Smooth muscle cell (in vitro differentiated cells): ENCODE results near the gene TWIST2. TPM values are rescaled to one million over a fixed set of nuclear protein-coding genes. Genes with fewer than 3 reads are reported as not detected.

ENCODE experiments used
- DNase-seq: peaks from one replicate; lab custom pipeline; 2025; ENCODE audit not compliant: unreplicated experiment; lab: John Stamatoyannopoulos, UW
- H2AFZ ChIP-seq: fragments of 200-600 bp; sonication (generic); 2 replicates; pipeline ENCODE4 v1.6.0; 2016; ENCODE audit warnings: antibody characterized with exemption, low read depth, mild to moderate bottlenecking
- H3F3A ChIP-seq: fragments of 200-600 bp; sonication (generic); 2 replicates; pipeline ENCODE4 v1.6.0; 2017; ENCODE audit warnings: antibody characterized with exemption, low read depth
- H3K27ac ChIP-seq: fragments of 200-600 bp; sonication (generic); 2 replicates; pipeline ENCODE4 v1.5.1; 2016; ENCODE audit warnings: low read depth, mild to moderate bottlenecking
- H3K27me3 ChIP-seq: fragments of 200-600 bp; sonication (generic); 2 replicates; pipeline ENCODE4 v1.6.1; 2016; ENCODE audit warnings: low read depth, mild to moderate bottlenecking
- H3K36me3 ChIP-seq: fragments of 200-600 bp; sonication (generic); 2 replicates; pipeline ENCODE4 v1.5.1; 2016; ENCODE audit warnings: low read depth
- H3K4me1 ChIP-seq: fragments of 200-600 bp; sonication (generic); 2 replicates; pipeline ENCODE4 v1.5.1; 2016; ENCODE audit warnings: low read depth
- H3K4me2 ChIP-seq: fragments of 200-600 bp; sonication (generic); 2 replicates; pipeline ENCODE4 v1.6.0; 2016; ENCODE audit warnings: mild to moderate bottlenecking
- H3K4me3 ChIP-seq: fragments of 200-600 bp; sonication (generic); 2 replicates; pipeline ENCODE4 v1.5.1; 2016; ENCODE audit warnings: mild to moderate bottlenecking
- H3K79me2 ChIP-seq: fragments of 200-600 bp; sonication (generic); 2 replicates; pipeline ENCODE4 v1.6.0; 2016; ENCODE audit warnings: low read depth, mild to moderate bottlenecking
- H3K9ac ChIP-seq: fragments of 200-600 bp; sonication (generic); 2 replicates; pipeline ENCODE4 v1.6.0; 2016; ENCODE audit warnings: low read depth
- H3K9me3 ChIP-seq: fragments of 200-600 bp; sonication (generic); replicated peaks from 2 replicates; pipeline ENCODE4 v1.5.1; 2016; ENCODE audit warnings: low read depth
- H4K20me1 ChIP-seq: fragments of 200-600 bp; sonication (generic); 2 replicates; pipeline ENCODE4 v1.6.0; 2016; ENCODE audit warnings: low read depth
- CTCF ChIP-seq: fragments of 200-600 bp; sonication (generic); IDR thresholded peaks from 2 replicates; pipeline ENCODE4 v1.5.1; 2017; ENCODE audit warnings: borderline replicate concordance, mild to moderate bottlenecking, antibody characterized with exemption; ENCODE audit not compliant: insufficient read depth, poor library complexity, severe bottlenecking
- WGBS: methylation state at CpG from one replicate; pipeline ENCODE4 v1.1.7; 2016; ENCODE audit warnings: low lambda C conversion rate; 5-methylcytosine and 5-hydroxymethylcytosine counted together
- polyA plus RNA-seq: library from polyadenylated mRNA; unstranded; fragments of >200 nt; fragmentation: Nextera tagmentation; extraction: Ambion mirVana; gene quantifications from 2 replicates; pipeline ENCODE4 v1.2.1, GENCODE V29; 2016
- total RNA-seq: library from RNA; depleted of rRNA; stranded (reverse); fragments of >200 nt; gene quantifications from 2 replicates; pipeline ENCODE4 v1.2.3, GENCODE V29; 2014

Gene TWIST2
- total and polyA plus RNA-seq, 2 experiments from 2014 or later, result 1.0 to 2.4 TPM

GRCh38 chr2:238847419-238847801, 475 bp upstream of the TWIST2 start:
- DNase-seq, result no peak
- Histone ChIP-seq H3K4me2 (peak overlapping the region; percentile 91), H3K9ac (no peak overlapping the region), H3K27ac (no peak overlapping the region), H3K4me1 (peaks cover 5% of the 10 kb centered on the region), H3K36me3 (no peaks in the 10 kb centered on the region), H3K9me3 (no peaks in the 10 kb centered on the region), H3F3A (no peaks in the 10 kb centered on the region), H3K27me3 (peaks cover 93% of the 10 kb centered on the region), H3K4me3 (peak overlapping the region; percentile 61), H2AFZ (peak overlapping the region; percentile 77), H4K20me1 (no peaks in the 10 kb centered on the region), H3K79me2 (no peaks in the 10 kb centered on the region)
- no peak for TF ChIP-seq CTCF
- WGBS, result 19% methylated on average over 25 of the region's 30 CpGs

- peak overlapping the region; percentile 91 for H3K4me2 ChIP-seq
- no peak for TF ChIP-seq CTCF
- DNase-seq, result no peak
- H3K27me3 ChIP-seq, result peaks cover 84% of the 10 kb centered on the region
- H3F3A ChIP-seq, result no peaks in the 10 kb centered on the region
- WGBS, result 10% methylated on average over 13 of the region's 36 CpGs
- no peaks in the 10 kb centered on the region for H4K20me1 ChIP-seq
- no peak overlapping the region for H3K9ac ChIP-seq
- H3K4me3 ChIP-seq, result peak overlapping the region; percentile 61
- H3K9me3 ChIP-seq, result no peaks in the 10 kb centered on the region
- no peaks in the 10 kb centered on the region for H3K79me2 ChIP-seq
- H3K27ac ChIP-seq, result no peak overlapping the region
- H3K4me1 ChIP-seq, result peaks cover 5% of the 10 kb centered on the region
- H3K36me3 ChIP-seq, result no peaks in the 10 kb centered on the region
- H2AFZ ChIP-seq, result peak overlapping the region; percentile 82
Measured at GRCh38 chr2:238848691-238848975, 748 bp downstream of the TWIST2 start.

GRCh38 chr2:238848976-238849853, 1.3 kb downstream of the TWIST2 start:
- peaks cover 78% of the 10 kb centered on the region for H3K27me3 ChIP-seq
- TF ChIP-seq CTCF, result no peak
- H3K4me1 ChIP-seq, result peaks cover 5% of the 10 kb centered on the region
- H3K27ac ChIP-seq, result no peak overlapping the region
- no peaks in the 10 kb centered on the region for H4K20me1 ChIP-seq
- DNase-seq, result no peak
- peak overlapping the region; percentile 82 for H2AFZ ChIP-seq
- 8% methylated on average over 70 of the region's 70 CpGs for WGBS
- no peaks in the 10 kb centered on the region for H3K79me2 ChIP-seq
- H3K36me3 ChIP-seq, result no peaks in the 10 kb centered on the region
- no peaks in the 10 kb centered on the region for H3K9me3 ChIP-seq
- no peak overlapping the region for H3K9ac ChIP-seq
- H3F3A ChIP-seq, result no peaks in the 10 kb centered on the region
- peak overlapping the region; percentile 91 for H3K4me2 ChIP-seq
- H3K4me3 ChIP-seq, result peak overlapping the region; percentile 61

- peaks cover 69% of the 10 kb centered on the region for H3K27me3 ChIP-seq
- no peaks in the 10 kb centered on the region for H4K20me1 ChIP-seq
- WGBS, result 93% methylated on average over 2 of the region's 2 CpGs
- no peaks in the 10 kb centered on the region for H3F3A ChIP-seq
- no peaks in the 10 kb centered on the region for H3K79me2 ChIP-seq
- no peak overlapping the region for H3K9ac ChIP-seq
- H2AFZ ChIP-seq, result no peak overlapping the region
- H3K9me3 ChIP-seq, result no peaks in the 10 kb centered on the region
- H3K4me1 ChIP-seq, result peaks cover 5% of the 10 kb centered on the region
- H3K4me3 ChIP-seq, result peak overlapping the region; percentile 61
- H3K27ac ChIP-seq, result no peak overlapping the region
- no peak for TF ChIP-seq CTCF
- DNase-seq, result no peak
- no peak overlapping the region for H3K4me2 ChIP-seq
- H3K36me3 ChIP-seq, result no peaks in the 10 kb centered on the region
Measured at GRCh38 chr2:238850091-238850490, 2.2 kb downstream of the TWIST2 start.
